Right lobe of liver (tissue), 6 donors: ENCODE measurements around the gene ADH4. TPM values are rescaled to one million over a fixed set of nuclear protein-coding genes. Genes with fewer than 3 reads are reported as not detected.

ENCODE experiments used
- ATAC-seq, 4 donors: fragments of 200-7000 bp; cut with Tn5 transposase; one replicate each; pipeline ENCODE4 v1.9.1; 2020; ENCODE audit warnings: mild to moderate bottlenecking in 4 of 4, moderate library complexity in 4 of 4
- DNase-seq, 3 donors: peaks; one replicate each; pipeline ENCODE4 v3.0.0-alpha.2; 2020
- H3K27ac ChIP-seq, 3 donors: fragments of 200-600 bp; one replicate each; pipeline ENCODE4 v1.8.0; 2022
- H3K27me3 ChIP-seq, 2 donors: fragments of 200-600 bp; one replicate each; pipeline ENCODE4 v1.8.0; 2022
- H3K36me3 ChIP-seq, 4 donors: fragments of 200-600 bp; sonication (generic) in 1 of 4; one replicate each; pipeline versions ENCODE4 v1.5.1 to v1.8.0; 2017 to 2022; ENCODE audit warnings: control low read depth in 1 of 4
- H3K4me1 ChIP-seq, 4 donors: fragments of 200-600 bp; sonication (generic) in 1 of 4; one replicate each; pipeline versions ENCODE4 v1.5.1 to v1.8.0; 2017 to 2022; ENCODE audit warnings: control low read depth in 1 of 4
- H3K4me3 ChIP-seq, 3 donors: fragments of 200-600 bp; one replicate each; pipeline ENCODE4 v1.8.0; 2022
- H3K9me3 ChIP-seq, 4 donors: fragments of 200-600 bp; sonication (generic) in 1 of 4; one replicate each; pipeline versions ENCODE4 v1.5.1 to v1.8.0; 2017 to 2022; ENCODE audit warnings: control low read depth in 1 of 4
- POLR2A ChIP-seq: fragments of 450-650 bp; IDR thresholded peaks from one replicate; pipeline ENCODE4 v1.6.1; 2017; ENCODE audit warnings: antibody characterized with exemption, mild to moderate bottlenecking
- WGBS: methylation state at CpG from one replicate; pipeline ENCODE4 v1.1.6; 2018; ENCODE audit warnings: low coverage, low lambda C conversion rate; ENCODE audit not compliant: insufficient coverage; ENCODE audit errors: missing lambda C conversion rate; 5-methylcytosine and 5-hydroxymethylcytosine counted together
- intact Hi-C, 2 donors: fragments of 100-400 bp; cut with DNase I; formaldehyde crosslinking; loops; one replicate each; pipeline versions ENCODE4 v1.11.2 to v1.14.1; 2022
- total RNA-seq, 6 experiments: library from RNA; depleted of rRNA in 2 of 6; stranded (reverse); fragments of >200 nt in 2 of 6; fragmentation: NEBNext Ultra II Directional in 3 of 6; extraction: Animal tissue kit (Norgen Biotek cat#: 25700) in 3 of 6; gene quantifications; one replicate each; pipeline versions ENCODE4 v1.1.0 to v1.2.4, GENCODE V29; 2016 to 2023
- TF ChIP-seq, protein P1 (sequence below), 4 donors: fragments of 200-600 bp in 3 of 4; fragments of 450-650 bp in 1 of 4; IDR thresholded peaks; one replicate each; pipeline versions ENCODE4 v1.5.1 to v1.8.0; 2016 to 2022; ENCODE audit warnings: antibody characterized with exemption in 4 of 4, mild to moderate bottlenecking in 2 of 4
- donor health status: DM: no; HTN: yes; CAD: no.
- donor health status: DM: no; HTN: no; CAD: no.
- donor health status: DM: no; HTN: no; CAD: no.
- donor health status: DM: no; HTN: yes; CAD: no.
- donor health status: DM: no; HTN: yes; CAD: no.

Gene ADH4
- total RNA-seq, 6 experiments from 2014 or later = 133 to 957 (median 467) TPM

DNA sequence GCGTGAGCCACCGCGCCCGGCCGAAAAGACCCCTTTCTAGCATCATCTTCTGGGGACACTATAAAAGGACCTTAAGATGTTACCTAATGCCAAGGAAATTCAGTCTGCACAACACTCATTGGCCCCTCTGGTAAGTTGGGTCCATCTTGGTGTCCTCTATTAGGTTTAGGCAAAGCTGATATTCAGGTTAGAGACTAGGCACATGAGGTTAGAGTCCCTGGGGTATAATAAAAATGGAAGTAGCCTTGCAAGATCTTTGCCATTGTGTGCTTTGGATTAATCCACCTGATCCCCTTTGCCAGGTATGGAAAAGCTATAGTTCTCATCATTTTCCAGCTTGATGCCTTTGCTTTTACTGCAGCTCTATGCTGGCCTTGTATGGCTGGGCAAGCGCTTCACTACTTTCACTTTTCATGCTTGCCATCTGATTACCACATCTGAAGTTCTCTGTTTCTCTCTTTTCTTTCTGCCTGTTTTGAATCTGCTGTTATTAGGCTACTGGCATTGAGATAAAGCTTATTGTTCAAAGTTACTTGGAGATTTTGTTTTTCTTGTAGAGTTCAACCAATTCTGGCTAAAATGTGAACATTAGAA, 5.4 kb upstream of the ADH4 start:
- no peak for TF ChIP-seq POLR2A
- TF ChIP-seq, protein P1, sequence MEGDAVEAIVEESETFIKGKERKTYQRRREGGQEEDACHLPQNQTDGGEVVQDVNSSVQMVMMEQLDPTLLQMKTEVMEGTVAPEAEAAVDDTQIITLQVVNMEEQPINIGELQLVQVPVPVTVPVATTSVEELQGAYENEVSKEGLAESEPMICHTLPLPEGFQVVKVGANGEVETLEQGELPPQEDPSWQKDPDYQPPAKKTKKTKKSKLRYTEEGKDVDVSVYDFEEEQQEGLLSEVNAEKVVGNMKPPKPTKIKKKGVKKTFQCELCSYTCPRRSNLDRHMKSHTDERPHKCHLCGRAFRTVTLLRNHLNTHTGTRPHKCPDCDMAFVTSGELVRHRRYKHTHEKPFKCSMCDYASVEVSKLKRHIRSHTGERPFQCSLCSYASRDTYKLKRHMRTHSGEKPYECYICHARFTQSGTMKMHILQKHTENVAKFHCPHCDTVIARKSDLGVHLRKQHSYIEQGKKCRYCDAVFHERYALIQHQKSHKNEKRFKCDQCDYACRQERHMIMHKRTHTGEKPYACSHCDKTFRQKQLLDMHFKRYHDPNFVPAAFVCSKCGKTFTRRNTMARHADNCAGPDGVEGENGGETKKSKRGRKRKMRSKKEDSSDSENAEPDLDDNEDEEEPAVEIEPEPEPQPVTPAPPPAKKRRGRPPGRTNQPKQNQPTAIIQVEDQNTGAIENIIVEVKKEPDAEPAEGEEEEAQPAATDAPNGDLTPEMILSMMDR (IDR thresholded peaks at IDR 0.05) = no peak
- no peak for DNase-seq
- intact Hi-C loops = no loop called here
- H3K36me3 ChIP-seq = no peaks in the 10 kb centered on the region
- peak overlapping the region in 2 of 3 donors; percentile 18 to 47 for H3K27ac ChIP-seq
- no peaks in the 10 kb centered on the region for H3K27me3 ChIP-seq
- H3K9me3 ChIP-seq = no peaks in the 10 kb centered on the region
- H3K4me3 ChIP-seq = no peak overlapping the region
- peak; percentile 66 to 84 (median 76) for ATAC-seq
- H3K4me1 ChIP-seq = peaks cover 0 to 64% (median 11%) of the 10 kb centered on the region in 4 donors
- WGBS = 29% methylated on average over 1 of the region's 6 CpGs

DNA sequence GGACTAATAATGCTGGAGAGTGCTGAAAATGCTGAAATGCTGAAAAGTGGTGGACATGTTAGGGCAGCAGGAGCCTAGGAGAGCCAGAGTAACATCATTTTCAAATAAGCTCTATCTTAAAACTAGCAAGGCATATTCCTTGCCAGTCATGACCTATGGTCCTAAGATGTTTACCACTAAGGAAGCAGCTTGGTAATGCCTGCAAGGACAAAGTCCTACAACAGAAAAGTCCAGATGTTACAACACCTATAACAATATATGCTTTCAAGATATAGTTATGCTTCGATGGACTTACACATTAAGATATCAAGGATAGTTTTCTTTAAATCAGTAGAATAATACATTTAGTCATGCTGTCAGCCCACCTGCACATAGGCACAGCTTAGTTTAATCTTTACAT, 4.5 kb upstream of the ADH4 start:
- intact Hi-C loops = no loop called here
- no peak for ATAC-seq
- H3K4me1 ChIP-seq = peaks cover 0 to 59% (median 8%) of the 10 kb centered on the region in 4 donors
- no peaks in the 10 kb centered on the region for H3K9me3 ChIP-seq
- H3K36me3 ChIP-seq = no peaks in the 10 kb centered on the region
- no peak overlapping the region for H3K4me3 ChIP-seq
- DNase-seq = no peak
- 100% methylated on average over 1 of the region's 1 CpG for WGBS
- H3K27ac ChIP-seq = peak overlapping the region in 2 of 3 donors; percentile 33 to 63
- TF ChIP-seq, protein P1 (IDR thresholded peaks at IDR 0.05) = no peak
- no peak for TF ChIP-seq POLR2A
- H3K27me3 ChIP-seq = no peaks in the 10 kb centered on the region

- intact Hi-C loops = no loop called here
- ATAC-seq (no peak), DNase-seq (no peak)
- no peaks in the 10 kb centered on the region for H3K27me3 ChIP-seq
- H3K4me3 ChIP-seq = peak overlapping the region in 2 of 3 donors; percentile 52 to 62
- H3K4me1 ChIP-seq = peaks cover 0 to 38% (median 8%) of the 10 kb centered on the region in 4 donors
- TF ChIP-seq, protein P1 (IDR thresholded peaks at IDR 0.05) = no peak
- TF ChIP-seq POLR2A = no peak
- H3K9me3 ChIP-seq = no peaks in the 10 kb centered on the region
- peak overlapping the region in 2 of 3 donors; percentile 74 to 85 for H3K27ac ChIP-seq
- 33% methylated on average over 1 of the region's 1 CpG for WGBS
- peaks cover 0 to 23% (median 0%) of the 10 kb centered on the region in 4 donors for H3K36me3 ChIP-seq
Measured at GRCh38 chr4:99144587-99144986, 490 bp upstream of the ADH4 start.

GRCh38 chr4:99136329-99136728, 7.8 kb downstream of the ADH4 start:
- Histone ChIP-seq H3K27ac (peak overlapping the region in 1 of 3 donors; percentile 58), H3K9me3 (no peaks in the 10 kb centered on the region), H3K36me3 (peaks cover 0 to 76% (median 2%) of the 10 kb centered on the region in 4 donors), H3K4me3 (no peak overlapping the region), H3K27me3 (no peaks in the 10 kb centered on the region), H3K4me1 (peaks cover 0 to 59% (median 9%) of the 10 kb centered on the region in 4 donors)
- peak; percentile 21 to 59 (median 56) for ATAC-seq
- no peak for TF ChIP-seq POLR2A
- TF ChIP-seq, protein P1 (IDR thresholded peaks at IDR 0.05) = no peak
- intact Hi-C loops = no loop called here
- no peak for DNase-seq
